T-helper 1 cell treated with Interleukin-12 subunit alpha and Interleukin-12 subunit beta and Interleukin-4 antibody, amounts not matched to agents 30 μg/mL and 1 μg/mL, for 36 hours (primary cell): ENCODE data around the gene MAP1LC3B.

Experiments used
- H3K27ac Mint-ChIP-seq: one replicate; pipeline ENCODE4 v1.8.0; 2021; ENCODE audit warnings: mild to moderate bottlenecking, mixed read lengths
- H3K27me3 Mint-ChIP-seq: one replicate; pipeline ENCODE4 v1.8.0; 2021; ENCODE audit warnings: low read depth, mixed read lengths
- H3K36me3 Mint-ChIP-seq: one replicate; pipeline ENCODE4 v1.8.0; 2021; ENCODE audit warnings: low read depth, mixed read lengths
- H3K4me1 Mint-ChIP-seq: one replicate; pipeline ENCODE4 v1.8.0; 2021; ENCODE audit warnings: low read depth, mixed read lengths
- H3K4me3 Mint-ChIP-seq: one replicate; pipeline ENCODE4 v1.8.0; 2021; ENCODE audit warnings: mild to moderate bottlenecking, moderate library complexity, mixed read lengths
- H3K9me3 Mint-ChIP-seq: one replicate; pipeline ENCODE4 v1.8.0; 2021; ENCODE audit warnings: mixed read lengths

MAP1LC3B gene

DNA sequence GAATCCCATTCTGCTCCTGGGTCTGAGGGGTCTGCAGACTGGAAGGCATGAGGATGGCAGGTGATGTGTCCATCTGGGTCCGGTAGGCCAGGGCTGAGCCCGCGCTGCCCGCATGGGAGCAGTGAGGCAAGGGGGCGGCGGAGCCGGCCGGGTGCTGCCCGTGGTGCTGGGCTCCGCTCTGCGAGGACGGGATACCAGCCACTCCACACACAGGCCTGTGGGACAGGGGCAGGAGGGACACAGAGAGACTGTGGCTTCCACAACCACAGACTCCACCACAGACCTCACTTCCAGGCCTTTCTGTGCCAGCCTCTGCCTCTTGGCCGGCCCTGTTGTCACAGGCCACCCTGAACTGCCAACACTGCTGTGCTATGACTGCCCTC, 25.4 kb downstream of the MAP1LC3B start:
- Mint-ChIP-seq H3K27ac (no peak overlapping the region), H3K27me3 (no peaks in the 10 kb centered on the region), H3K4me1 (no peaks in the 10 kb centered on the region), H3K36me3 (no peaks in the 10 kb centered on the region), H3K9me3 (no peaks in the 10 kb centered on the region), H3K4me3 (no peak overlapping the region)

GRCh38 chr16:87418216-87418615, 26.1 kb downstream of the MAP1LC3B start:
- Mint-ChIP-seq H3K9me3 (no peaks in the 10 kb centered on the region), H3K27ac (no peak overlapping the region), H3K27me3 (no peaks in the 10 kb centered on the region)

DNA sequence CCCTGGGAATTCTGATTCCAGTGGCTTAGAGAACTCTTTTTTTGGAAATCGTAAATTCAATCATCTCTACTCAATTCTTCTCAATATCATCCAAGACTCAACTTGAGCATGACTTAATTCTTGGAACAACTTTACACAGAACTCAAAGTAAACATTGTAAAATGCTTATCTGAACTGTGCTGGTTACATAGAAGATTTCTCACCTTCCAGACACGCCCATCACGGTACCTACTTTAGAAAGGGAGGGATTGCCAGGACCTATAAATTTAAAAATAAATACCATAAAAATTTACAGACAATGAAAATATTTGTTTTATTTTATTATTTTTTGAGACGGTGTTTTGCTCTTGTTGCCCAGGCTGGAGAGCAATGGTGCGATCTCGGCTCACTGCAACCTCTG, 26.5 kb downstream of the MAP1LC3B start:
- Mint-ChIP-seq H3K4me1 (no peaks in the 10 kb centered on the region), H3K27ac (no peak overlapping the region), H3K36me3 (no peaks in the 10 kb centered on the region), H3K27me3 (no peaks in the 10 kb centered on the region), H3K9me3 (no peaks in the 10 kb centered on the region), H3K4me3 (no peak overlapping the region)

More at GRCh38 chr16:87418216-87418615, 26.1 kb downstream of the MAP1LC3B start:
- no peaks in the 10 kb centered on the region for H3K36me3 Mint-ChIP-seq
- H3K4me1 Mint-ChIP-seq: no peaks in the 10 kb centered on the region
- H3K4me3 Mint-ChIP-seq: no peak overlapping the region

DNA sequence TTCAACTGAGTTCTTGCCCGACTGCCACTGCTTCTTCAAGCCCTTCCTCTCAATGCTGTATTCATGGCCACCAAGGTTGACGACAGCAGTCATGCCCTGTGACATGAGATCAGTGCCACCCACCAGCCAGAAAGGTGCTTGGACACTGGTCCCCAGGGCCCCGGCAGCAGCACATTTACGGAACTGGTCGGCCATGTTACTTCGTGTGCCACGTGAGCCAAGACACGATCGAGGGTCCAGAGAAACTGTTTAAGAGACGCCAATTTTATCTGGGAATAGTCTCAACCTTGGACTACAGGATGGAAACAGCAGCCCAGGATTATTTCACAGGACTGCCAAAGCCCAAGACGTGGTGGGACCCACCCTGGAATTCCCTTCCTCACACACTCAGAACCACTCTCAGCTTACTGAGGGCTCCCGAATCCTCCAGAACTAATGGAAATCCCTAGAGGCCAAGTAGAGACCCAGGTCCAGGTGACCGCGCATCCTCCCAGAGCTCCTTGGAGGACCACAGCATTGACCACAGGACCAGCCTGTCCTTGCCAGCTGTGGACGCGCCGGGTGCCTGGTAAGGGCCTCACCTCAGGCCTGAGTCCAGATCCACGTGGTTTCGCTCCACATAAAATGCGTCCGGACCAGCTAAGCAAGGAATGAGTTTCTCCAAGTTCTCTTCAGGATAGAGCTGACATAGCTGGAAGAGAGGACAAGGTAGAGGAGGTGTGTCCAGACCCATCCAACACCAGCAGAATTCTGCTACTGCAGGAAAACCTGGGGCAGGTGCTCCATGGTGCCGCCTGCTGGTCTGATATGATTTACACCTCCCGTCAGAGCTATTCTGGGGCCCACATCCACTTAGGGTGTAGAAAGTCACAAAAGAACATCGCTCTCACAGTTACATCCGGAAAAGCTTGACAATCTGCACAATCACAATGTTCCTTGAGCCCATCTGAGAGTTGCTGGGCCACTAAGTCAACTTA, 28.2 kb downstream of the MAP1LC3B start:
- H3K27me3 Mint-ChIP-seq: no peaks in the 10 kb centered on the region
- no peaks in the 10 kb centered on the region for H3K4me1 Mint-ChIP-seq
- H3K27ac Mint-ChIP-seq: no peak overlapping the region
- no peak overlapping the region for H3K4me3 Mint-ChIP-seq
- H3K36me3 Mint-ChIP-seq: no peaks in the 10 kb centered on the region
- H3K9me3 Mint-ChIP-seq: no peaks in the 10 kb centered on the region

DNA sequence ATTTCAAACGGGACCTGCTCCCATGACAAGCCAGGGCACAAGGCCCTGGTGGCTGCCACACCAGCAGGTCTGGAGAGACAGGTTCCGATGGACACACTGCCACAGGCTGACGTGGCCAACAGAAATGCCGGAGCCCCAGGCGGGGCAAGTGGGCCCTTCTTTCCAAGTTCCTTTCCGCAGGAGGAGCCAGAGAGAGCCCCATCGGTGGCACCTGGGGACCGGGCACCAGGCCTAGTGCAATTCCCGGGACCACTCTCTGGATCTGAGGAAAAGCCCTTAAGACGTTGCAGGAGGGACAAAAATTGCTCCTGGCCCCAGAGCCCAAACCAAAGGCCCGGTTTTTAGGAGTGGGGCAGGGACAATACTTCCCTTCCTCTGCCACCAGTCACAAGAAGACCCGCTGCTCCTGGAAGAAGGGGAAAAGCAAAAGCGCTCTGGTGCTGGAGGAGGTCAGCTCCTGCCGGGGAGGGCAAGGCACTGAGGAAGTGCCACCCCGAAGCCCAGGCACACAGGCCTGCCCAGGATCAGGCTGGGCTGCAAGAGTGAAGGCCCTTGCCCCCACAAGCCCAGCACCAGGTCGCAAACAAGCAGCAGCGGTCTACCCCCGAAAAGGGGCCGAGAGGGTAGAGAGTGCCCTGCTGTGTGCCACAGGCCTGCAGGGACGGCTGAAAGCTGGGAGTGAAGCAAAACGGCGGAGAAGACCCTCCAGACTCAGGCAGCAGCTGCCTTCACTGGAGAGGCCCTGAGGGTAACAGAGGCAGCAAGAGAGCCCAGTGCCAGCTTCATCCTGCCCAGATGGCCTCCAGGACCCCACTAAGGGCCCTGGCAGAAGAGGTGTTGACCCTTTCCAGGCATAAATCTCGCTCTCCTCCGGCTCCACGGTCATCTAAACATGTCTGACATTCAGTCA, 29.1 kb downstream of the MAP1LC3B start:
- no peak overlapping the region for H3K4me3 Mint-ChIP-seq
- no peaks in the 10 kb centered on the region for H3K36me3 Mint-ChIP-seq
- no peak overlapping the region for H3K27ac Mint-ChIP-seq
- no peaks in the 10 kb centered on the region for H3K4me1 Mint-ChIP-seq
- H3K9me3 Mint-ChIP-seq: no peaks in the 10 kb centered on the region
- no peaks in the 10 kb centered on the region for H3K27me3 Mint-ChIP-seq

DNA sequence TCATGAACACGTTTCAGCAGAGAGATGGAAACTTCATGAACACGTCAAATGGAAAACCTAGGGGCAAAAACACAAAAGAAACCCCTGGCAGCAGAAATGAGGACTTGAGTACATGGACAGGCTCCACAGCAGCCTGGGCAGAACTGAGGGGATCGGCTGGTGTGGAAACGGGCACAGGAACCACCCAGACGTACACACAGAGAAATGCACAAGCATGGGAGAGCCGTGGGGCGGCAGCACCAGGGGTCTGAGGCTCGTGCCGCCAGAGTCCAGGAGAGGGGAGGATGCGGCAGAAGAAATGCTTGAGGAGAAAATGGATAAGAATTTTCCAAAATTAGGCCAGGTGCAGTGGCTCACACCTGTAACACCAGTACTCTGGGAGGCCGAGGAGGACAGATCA, 30.0 kb downstream of the MAP1LC3B start:
- Mint-ChIP-seq H3K27me3 (no peaks in the 10 kb centered on the region), H3K27ac (no peak overlapping the region), H3K36me3 (no peaks in the 10 kb centered on the region), H3K4me1 (no peaks in the 10 kb centered on the region), H3K9me3 (no peaks in the 10 kb centered on the region), H3K4me3 (no peak overlapping the region)

- Mint-ChIP-seq H3K27ac (no peak overlapping the region), H3K4me1 (no peaks in the 10 kb centered on the region), H3K36me3 (no peaks in the 10 kb centered on the region), H3K9me3 (no peaks in the 10 kb centered on the region), H3K4me3 (no peak overlapping the region), H3K27me3 (no peaks in the 10 kb centered on the region)
These were observed 31.3 kb downstream of the MAP1LC3B start for GRCh38 chr16:87423429-87423828.

- H3K36me3 Mint-ChIP-seq: no peaks in the 10 kb centered on the region
- H3K27ac Mint-ChIP-seq: no peak overlapping the region
- H3K4me1 Mint-ChIP-seq: no peaks in the 10 kb centered on the region
- H3K4me3 Mint-ChIP-seq: no peak overlapping the region
- H3K9me3 Mint-ChIP-seq: no peaks in the 10 kb centered on the region
- H3K27me3 Mint-ChIP-seq: no peaks in the 10 kb centered on the region
These were observed 32.1 kb downstream of the MAP1LC3B start for GRCh38 chr16:87424266-87424665.

DNA sequence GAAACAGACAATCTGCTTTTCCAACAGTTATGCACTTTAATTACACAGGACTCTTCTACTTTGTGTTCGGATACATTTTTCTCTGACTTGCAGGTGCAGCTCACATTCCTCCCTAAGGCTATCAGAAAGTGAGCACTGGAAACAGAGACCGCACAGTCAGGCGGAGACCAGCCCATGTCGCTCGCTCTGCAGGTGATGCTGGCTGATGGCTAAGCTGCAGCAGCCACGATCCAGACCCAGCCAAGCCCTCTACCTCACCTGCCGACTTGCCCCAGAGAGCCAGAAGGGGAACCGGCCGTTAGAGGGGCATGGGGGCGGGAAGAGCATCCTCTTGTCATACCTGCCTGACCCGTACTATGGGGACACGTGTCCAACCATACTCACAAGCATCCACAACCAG, 33.8 kb downstream of the MAP1LC3B start:
- Mint-ChIP-seq H3K9me3 (no peaks in the 10 kb centered on the region), H3K36me3 (no peaks in the 10 kb centered on the region), H3K27me3 (no peaks in the 10 kb centered on the region), H3K4me3 (no peak overlapping the region), H3K4me1 (no peaks in the 10 kb centered on the region), H3K27ac (no peak overlapping the region)

DNA sequence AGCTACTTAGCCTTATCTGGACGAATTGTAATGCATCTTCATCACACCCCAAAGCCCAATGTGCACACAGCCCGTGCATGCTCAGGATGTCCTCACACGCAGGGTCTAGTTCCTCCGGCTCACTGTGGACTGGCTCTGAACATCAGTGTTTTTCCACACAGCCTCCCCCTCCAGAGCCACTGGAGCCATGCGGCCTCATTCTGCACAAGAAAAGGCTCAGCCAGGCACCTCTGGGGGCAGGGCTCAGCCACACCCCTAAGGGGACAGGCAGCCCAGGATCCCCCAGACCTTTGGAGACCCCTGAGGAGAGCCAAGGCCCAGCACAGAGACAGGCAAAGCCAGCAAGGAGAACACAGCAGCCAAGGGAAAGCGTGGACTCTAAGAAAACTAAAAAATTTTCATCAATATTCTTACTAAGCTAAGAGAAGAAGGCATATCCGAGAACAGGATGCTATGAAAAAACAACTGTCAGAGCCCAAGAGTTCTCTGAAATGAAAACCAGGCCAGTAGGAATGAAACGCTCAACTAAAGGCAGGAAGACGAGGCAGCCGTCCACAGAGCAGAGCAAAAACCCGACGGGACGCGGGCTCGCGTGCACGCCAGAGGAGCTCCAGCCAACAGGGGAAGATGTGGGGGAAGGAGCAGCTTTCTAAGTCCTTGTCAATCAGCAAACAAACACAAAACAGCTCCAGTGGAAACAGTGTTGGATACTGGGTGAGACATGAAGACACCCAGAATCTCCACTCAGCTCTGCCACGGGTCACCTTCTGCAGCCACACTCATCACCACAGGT, 34.5 kb downstream of the MAP1LC3B start:
- H3K4me1 Mint-ChIP-seq: no peaks in the 10 kb centered on the region
- no peaks in the 10 kb centered on the region for H3K27me3 Mint-ChIP-seq
- H3K9me3 Mint-ChIP-seq: no peaks in the 10 kb centered on the region
- no peaks in the 10 kb centered on the region for H3K36me3 Mint-ChIP-seq
- H3K27ac Mint-ChIP-seq: no peak overlapping the region
- H3K4me3 Mint-ChIP-seq: no peak overlapping the region

DNA sequence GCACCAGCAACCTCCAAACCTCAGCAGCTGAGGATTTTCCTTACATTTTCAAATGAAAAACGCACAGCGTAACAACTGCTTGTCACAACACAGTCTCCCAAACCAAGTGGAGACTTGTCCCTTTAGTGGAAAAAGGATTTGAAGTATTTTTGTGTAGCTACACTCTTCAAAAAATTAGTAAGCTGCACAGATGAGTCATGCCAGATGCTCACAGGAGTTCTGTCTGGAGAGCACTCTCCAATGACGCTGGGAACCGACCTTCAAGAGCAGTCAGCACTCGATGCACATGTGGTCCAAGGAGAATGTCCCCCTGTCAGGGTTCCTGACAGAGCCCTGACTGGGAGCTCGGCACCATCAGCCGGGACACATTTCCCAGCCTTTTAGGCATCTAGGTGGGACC, 39.8 kb downstream of the MAP1LC3B start:
- H3K4me3 Mint-ChIP-seq: no peak overlapping the region
- peaks cover 15% of the 10 kb centered on the region for H3K27me3 Mint-ChIP-seq
- H3K27ac Mint-ChIP-seq: no peak overlapping the region
- peaks cover 8% of the 10 kb centered on the region for H3K4me1 Mint-ChIP-seq
- peaks cover 1% of the 10 kb centered on the region for H3K36me3 Mint-ChIP-seq
- H3K9me3 Mint-ChIP-seq: no peaks in the 10 kb centered on the region

- H3K4me3 Mint-ChIP-seq: no peak overlapping the region
- no peak overlapping the region for H3K27ac Mint-ChIP-seq
- no peaks in the 10 kb centered on the region for H3K9me3 Mint-ChIP-seq
- H3K4me1 Mint-ChIP-seq: peaks cover 8% of the 10 kb centered on the region
- H3K36me3 Mint-ChIP-seq: peaks cover 1% of the 10 kb centered on the region
- peaks cover 15% of the 10 kb centered on the region for H3K27me3 Mint-ChIP-seq
These were observed 40.3 kb downstream of the MAP1LC3B start for GRCh38 chr16:87432330-87432915.

DNA sequence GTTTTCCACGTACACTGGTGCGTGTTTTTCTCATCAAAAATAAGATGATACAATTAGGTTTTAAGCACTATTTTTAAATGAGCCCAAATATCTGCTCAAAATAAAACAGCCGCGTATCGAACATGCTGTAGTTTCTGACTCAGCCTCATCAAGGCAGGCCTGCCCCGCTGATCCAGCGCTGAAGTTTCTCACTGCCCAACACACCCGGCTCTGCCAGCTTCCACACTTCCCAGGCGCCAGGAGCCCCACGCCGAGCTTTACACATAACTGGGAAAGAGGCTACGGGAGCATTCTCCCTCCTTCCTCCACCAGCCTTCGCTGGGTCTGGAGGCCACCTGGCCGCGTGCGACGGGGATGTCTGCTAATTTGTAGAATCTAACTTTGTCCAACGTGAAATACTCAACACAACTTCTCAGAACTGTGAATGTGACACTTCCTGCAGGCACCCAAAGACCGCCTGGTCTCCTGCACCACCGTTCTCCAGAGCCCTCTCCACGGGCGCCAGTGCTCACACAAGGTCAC, 42.1 kb downstream of the MAP1LC3B start:
- peaks cover 8% of the 10 kb centered on the region for H3K4me1 Mint-ChIP-seq
- peaks cover 1% of the 10 kb centered on the region for H3K36me3 Mint-ChIP-seq
- no peak overlapping the region for H3K4me3 Mint-ChIP-seq
- H3K27ac Mint-ChIP-seq: no peak overlapping the region
- H3K9me3 Mint-ChIP-seq: no peaks in the 10 kb centered on the region
- peaks cover 15% of the 10 kb centered on the region for H3K27me3 Mint-ChIP-seq
